Loucy (cell line): Measurements from ENCODE around the gene VAT1L.

Source experiments
- H2AFZ ChIP-seq: fragments of 200-600 bp; sonication (generic); 2 replicates; pipeline ENCODE4 v1.6.0; 2016; ENCODE audit warnings: antibody characterized with exemption, mild to moderate bottlenecking, low read length, moderate library complexity
- H3F3A ChIP-seq: fragments of 200-600 bp; 2 replicates; pipeline ENCODE4 v1.6.0; 2016; ENCODE audit warnings: antibody characterized with exemption, low read depth, mild to moderate bottlenecking
- H3K27me3 ChIP-seq: fragments of 200-600 bp; sonication (generic); 2 replicates; pipeline ENCODE4 v1.6.1; 2014; ENCODE audit warnings: low read length, mild to moderate bottlenecking; ENCODE audit not compliant: insufficient read depth, poor library complexity, severe bottlenecking
- H3K36me3 ChIP-seq: fragments of 200-600 bp; sonication (generic); 2 replicates; pipeline ENCODE4 v1.6.1; 2016; ENCODE audit warnings: low read length; ENCODE audit not compliant: insufficient read depth
- H3K4me1 ChIP-seq: fragments of 200-600 bp; sonication (generic); 2 replicates; pipeline ENCODE4 v1.5.1; 2014; ENCODE audit warnings: low read length, mild to moderate bottlenecking; ENCODE audit not compliant: insufficient read depth, poor library complexity, severe bottlenecking
- H3K4me2 ChIP-seq: fragments of 200-600 bp; sonication (generic); 2 replicates; pipeline ENCODE4 v1.6.0; 2014; ENCODE audit warnings: antibody characterized with exemption, low read length, low read depth, mild to moderate bottlenecking; ENCODE audit not compliant: poor library complexity, severe bottlenecking
- H3K4me3 ChIP-seq: fragments of 200-600 bp; sonication (generic); 2 replicates; pipeline ENCODE4 v1.5.1; 2014; ENCODE audit warnings: low read length, mild to moderate bottlenecking, mixed read lengths; ENCODE audit not compliant: poor library complexity, severe bottlenecking
- H3K79me2 ChIP-seq: fragments of 200-600 bp; sonication (generic); 2 replicates; pipeline ENCODE4 v1.6.1; 2014; ENCODE audit warnings: low read length; ENCODE audit not compliant: insufficient read depth
- H3K9ac ChIP-seq: fragments of 200-600 bp; sonication (generic); 2 replicates; pipeline ENCODE4 v1.6.0; 2014; ENCODE audit warnings: mild to moderate bottlenecking, low read depth, low read length, moderate library complexity; ENCODE audit not compliant: poor library complexity, severe bottlenecking
- H3K9me2 ChIP-seq: fragments of 200-600 bp; sonication (generic); replicated peaks from 2 replicates; pipeline ENCODE4 v1.6.1; 2016; ENCODE audit warnings: low read depth, low read length, mixed read lengths
- H3K9me3 ChIP-seq: fragments of 200-600 bp; sonication (generic); 2 replicates; pipeline ENCODE4 v1.6.1; 2014; ENCODE audit warnings: mild to moderate bottlenecking, antibody characterized with exemption, low read length, low read depth; ENCODE audit not compliant: insufficient read depth
- H4K20me1 ChIP-seq: fragments of 200-600 bp; sonication (generic); 2 replicates; pipeline ENCODE4 v1.6.0; 2014; ENCODE audit warnings: antibody characterized with exemption, low read length, mild to moderate bottlenecking; ENCODE audit not compliant: insufficient read depth, poor library complexity, severe bottlenecking
- CTCF ChIP-seq: fragments of 200-600 bp; sonication (generic); conservative IDR thresholded peaks from 2 replicates; pipeline ENCODE4 v1.5.1; 2014; ENCODE audit warnings: mild to moderate bottlenecking, antibody characterized with exemption, low read length
- EZH2phosphoT487 ChIP-seq: fragments of 200-600 bp; IDR thresholded peaks from 2 replicates; pipeline ENCODE4 v1.6.1; 2018; ENCODE audit warnings: antibody characterized with exemption, mild to moderate bottlenecking, moderate library complexity, borderline replicate concordance

Gene VAT1L

GRCh38 chr16:77788181-77789084, at the start of gene VAT1L:
Gene VAT1L, plus strand, starts transcription at chr16:77788564. Its CDS starts 119 bp downstream, at chr16:77788683.
- Histone ChIP-seq H3K9me2 (no peaks in the 10 kb centered on the region), H3K4me3 (no peak within 1 kb of the TSS), H3K4me1 (no peaks in the 10 kb centered on the region), H3K79me2 (no peaks in the 10 kb centered on the region), H3F3A (no peaks in the 10 kb centered on the region), H3K4me2 (no peak within 1 kb of the TSS), H3K9ac (no peak within 1 kb of the TSS), H3K27me3 (no peaks in the 10 kb centered on the region), H3K9me3 (no peaks in the 10 kb centered on the region; the same call in 1 of the 2 replicates), H4K20me1 (no peaks in the 10 kb centered on the region), H3K36me3 (no peaks in the 10 kb centered on the region), H2AFZ (no peak within 1 kb of the TSS)
- TF ChIP-seq EZH2phosphoT487 (no peak), CTCF (no peak)

- Histone ChIP-seq H3K4me3 (no peak overlapping the region), H4K20me1 (no peaks in the 10 kb centered on the region), H3K9me3 (no peaks in the 10 kb centered on the region; the same call in 1 of the 2 replicates), H3K9ac (no peak overlapping the region), H3K79me2 (no peaks in the 10 kb centered on the region), H3K36me3 (no peaks in the 10 kb centered on the region), H3F3A (no peaks in the 10 kb centered on the region), H3K9me2 (no peaks in the 10 kb centered on the region), H3K27me3 (no peaks in the 10 kb centered on the region), H3K4me2 (no peak overlapping the region), H3K4me1 (no peaks in the 10 kb centered on the region), H2AFZ (no peak overlapping the region)
- TF ChIP-seq CTCF (no peak), EZH2phosphoT487 (no peak)
These were observed 49.4 kb upstream of the VAT1L start for GRCh38 chr16:77738706-77739558.

- Histone ChIP-seq H3K4me3 (no peak overlapping the region), H3K4me1 (no peaks in the 10 kb centered on the region)
These were observed 48.8 kb upstream of the VAT1L start for GRCh38 chr16:77739559-77739892.

More at GRCh38 chr16:77739559-77739892, 48.8 kb upstream of the VAT1L start:
- Histone ChIP-seq H3K9me3 (no peaks in the 10 kb centered on the region; the same call in 1 of the 2 replicates), H3K36me3 (no peaks in the 10 kb centered on the region), H3K4me2 (no peak overlapping the region), H3K9ac (no peak overlapping the region), H3K9me2 (no peaks in the 10 kb centered on the region), H4K20me1 (no peaks in the 10 kb centered on the region), H3K79me2 (no peaks in the 10 kb centered on the region), H3F3A (no peaks in the 10 kb centered on the region), H3K27me3 (no peaks in the 10 kb centered on the region), H2AFZ (no peak overlapping the region)
- TF ChIP-seq CTCF (no peak), EZH2phosphoT487 (no peak)
